AG09309 (cell line): ENCODE results near the gene CLDN20.

Experiments used
- DNase-seq: peaks from one replicate; pipeline ENCODE4 v3.0.0-alpha.2; 2010; ENCODE audit warnings: low read depth
- H3K4me3 ChIP-seq: 2 replicates; pipeline ENCODE4 v1.5.1; 2011; ENCODE audit warnings: mild to moderate bottlenecking, low read depth, low read length, moderate library complexity; ENCODE audit not compliant: control insufficient read depth
- CTCF ChIP-seq: IDR thresholded peaks from 2 replicates; pipeline ENCODE4 v1.5.1; 2011; ENCODE audit warnings: mild to moderate bottlenecking, low read depth, low read length, inconsistent platforms; ENCODE audit not compliant: insufficient read depth, control insufficient read depth; ENCODE audit errors: missing control alignments

The CLDN20 gene

GRCh38 chr6:155313602-155314091, 49.8 kb downstream of the CLDN20 start:
- no peak for TF ChIP-seq CTCF
- peak overlapping the region; percentile 75 for H3K4me3 ChIP-seq
- DNase-seq, result no peak

GRCh38 chr6:155314092-155314772, 50.4 kb downstream of the CLDN20 start, which contains the start of gene TFB1M:
Gene TFB1M, minus strand, starts transcription at chr6:155314484. Its CDS starts 56 bp downstream, at chr6:155314428.
- TF ChIP-seq CTCF, result no peak
- H3K4me3 ChIP-seq, result peak within 1 kb of the TSS; percentile 75
- DNase-seq, result peak; percentile 91

GRCh38 chr6:155314773-155315515, 51.1 kb downstream of the CLDN20 start:
- H3K4me3 ChIP-seq, result peak overlapping the region; percentile 75
- no peak for TF ChIP-seq CTCF
- peak; percentile 57 for DNase-seq

- H3K4me3 ChIP-seq, result peak overlapping the region; percentile 75
- no peak for DNase-seq
- TF ChIP-seq CTCF, result no peak
Observed at GRCh38 chr6:155315516-155315871, 51.7 kb downstream of the CLDN20 start.

GRCh38 chr6:155316419-155316818, 52.6 kb downstream of the CLDN20 start:
- TF ChIP-seq CTCF, result no peak
- DNase-seq, result no peak
- H3K4me3 ChIP-seq, result no peak overlapping the region

- no peak overlapping the region for H3K4me3 ChIP-seq
- no peak for TF ChIP-seq CTCF
- no peak for DNase-seq
Observed at GRCh38 chr6:155317186-155317585, 53.4 kb downstream of the CLDN20 start.
